GM21717 (cell line): ENCODE results near the gene ANTKMT.

Experiments used
- ATAC-seq: cut with Tn5 transposase; IDR thresholded peaks from one replicate; pipeline ENCODE4 v1.9.1; 2021; ENCODE audit warnings: mild to moderate bottlenecking, moderate library complexity; ENCODE audit not compliant: unreplicated experiment

The ANTKMT gene

DNA sequence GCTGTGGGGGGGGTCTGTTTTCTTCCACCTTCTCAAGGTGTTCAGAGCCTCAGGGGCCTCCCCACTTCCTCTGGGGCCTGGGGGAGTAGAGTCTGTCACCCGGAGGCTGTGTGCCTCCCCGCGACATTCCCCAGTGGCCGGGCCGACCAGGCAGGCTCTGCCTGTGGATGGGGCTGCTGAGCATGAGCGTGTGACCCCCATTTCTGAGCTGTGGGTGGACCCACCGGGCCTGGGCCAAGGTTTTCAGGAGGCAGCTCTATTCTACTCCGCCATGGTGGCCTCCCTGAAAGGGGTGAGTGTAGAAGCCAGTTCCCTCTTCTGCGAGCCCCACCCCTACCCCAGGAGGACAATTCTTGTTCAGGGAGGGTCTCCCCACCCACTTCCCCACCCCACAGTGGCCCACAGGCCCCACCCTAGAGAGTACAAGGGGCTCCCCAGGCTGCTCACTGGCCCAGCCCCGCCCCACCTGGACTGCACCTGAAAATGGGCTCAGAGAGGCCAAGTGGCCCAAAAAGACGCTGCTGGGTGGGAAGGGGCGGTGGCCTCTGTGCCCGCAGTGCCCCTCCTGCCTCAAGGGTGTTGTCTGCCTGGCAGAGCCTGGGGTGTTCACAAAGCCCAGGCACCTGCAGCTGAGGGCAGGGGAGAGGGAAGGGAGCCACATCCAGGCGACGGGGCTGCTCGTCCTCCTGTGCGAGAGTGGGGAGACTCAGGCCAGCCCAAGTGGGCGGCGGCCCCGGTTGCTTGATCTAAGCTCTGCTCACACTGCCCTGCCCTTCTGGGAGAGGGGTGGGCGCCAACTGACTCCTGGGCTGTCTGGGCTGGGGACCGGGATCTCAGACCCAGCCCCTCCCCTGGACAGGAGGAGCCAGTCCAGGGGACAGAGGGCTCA lies 40.9 kb downstream of the ANTKMT start:
- ATAC-seq: no peak

DNA sequence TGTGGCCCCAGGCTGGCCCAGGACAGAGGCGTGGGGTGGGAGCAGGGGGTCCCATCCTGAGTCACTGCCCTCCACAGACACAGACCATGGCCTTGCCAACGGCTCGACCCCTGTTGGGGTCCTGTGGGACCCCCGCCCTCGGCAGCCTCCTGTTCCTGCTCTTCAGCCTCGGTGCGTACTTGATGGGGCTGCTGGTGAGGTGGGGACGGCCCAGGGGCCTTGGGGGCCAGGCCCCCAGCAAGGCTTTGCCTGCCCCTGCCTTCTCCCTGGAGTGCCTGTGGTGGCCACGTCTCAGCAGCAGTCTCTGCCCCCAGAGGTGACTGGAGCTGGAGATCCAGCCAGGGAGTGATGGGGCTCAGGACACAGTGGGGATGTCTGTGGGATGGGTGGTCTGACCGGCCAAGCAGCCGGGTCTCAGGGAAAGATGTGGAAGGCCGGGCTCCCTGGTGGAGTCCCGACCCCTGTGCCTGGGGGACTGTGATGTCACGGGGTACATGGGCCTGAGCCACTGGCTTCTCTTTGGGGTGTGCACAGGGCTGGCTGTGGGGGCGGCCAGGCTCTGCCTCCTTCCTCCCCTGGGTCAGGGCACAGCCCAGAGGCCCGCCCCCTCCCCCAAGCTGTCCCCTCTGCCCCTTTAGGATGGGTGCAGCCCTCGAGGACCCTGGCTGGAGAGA lies 41.8 kb downstream of the ANTKMT start:
- ATAC-seq: no peak

DNA sequence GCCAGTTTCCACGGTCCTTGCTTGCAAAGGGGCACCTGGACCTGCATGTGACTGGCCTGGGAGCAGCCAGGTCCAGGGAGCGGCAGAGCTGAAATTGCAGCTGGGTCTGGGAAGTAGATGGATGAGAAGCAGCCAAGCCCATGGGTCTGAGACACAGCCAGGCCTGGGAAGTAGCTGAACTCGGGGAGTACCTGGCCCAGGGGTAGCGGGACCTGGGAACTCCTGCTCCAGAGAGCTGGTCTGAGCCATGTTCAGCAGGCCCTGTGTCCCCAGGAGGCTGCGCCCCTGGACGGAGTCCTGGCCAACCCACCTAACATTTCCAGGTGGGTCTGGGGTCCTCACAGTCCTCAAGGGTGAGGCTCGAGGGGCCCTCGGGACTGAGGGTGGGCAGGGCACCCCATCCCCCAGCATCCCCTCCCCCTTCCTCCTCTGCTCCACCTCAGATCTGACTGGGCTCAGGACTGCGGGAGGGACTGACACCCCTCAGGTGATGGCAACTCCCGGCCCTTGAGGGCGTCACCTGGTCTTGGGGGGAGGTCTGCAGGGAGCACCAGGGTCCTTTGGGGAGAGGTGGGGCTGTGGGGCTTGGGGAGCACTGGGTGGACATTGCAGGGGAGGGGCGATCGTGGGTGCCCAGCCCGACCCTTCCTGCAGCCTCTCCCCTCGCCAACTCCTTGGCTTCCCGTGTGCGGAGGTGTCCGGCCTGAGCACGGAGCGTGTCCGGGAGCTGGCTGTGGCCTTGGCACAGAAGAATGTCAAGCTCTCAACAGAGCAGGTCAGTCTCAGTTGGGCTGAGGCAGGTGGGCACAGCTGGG lies 42.6 kb downstream of the ANTKMT start:
- ATAC-seq: no peak

DNA sequence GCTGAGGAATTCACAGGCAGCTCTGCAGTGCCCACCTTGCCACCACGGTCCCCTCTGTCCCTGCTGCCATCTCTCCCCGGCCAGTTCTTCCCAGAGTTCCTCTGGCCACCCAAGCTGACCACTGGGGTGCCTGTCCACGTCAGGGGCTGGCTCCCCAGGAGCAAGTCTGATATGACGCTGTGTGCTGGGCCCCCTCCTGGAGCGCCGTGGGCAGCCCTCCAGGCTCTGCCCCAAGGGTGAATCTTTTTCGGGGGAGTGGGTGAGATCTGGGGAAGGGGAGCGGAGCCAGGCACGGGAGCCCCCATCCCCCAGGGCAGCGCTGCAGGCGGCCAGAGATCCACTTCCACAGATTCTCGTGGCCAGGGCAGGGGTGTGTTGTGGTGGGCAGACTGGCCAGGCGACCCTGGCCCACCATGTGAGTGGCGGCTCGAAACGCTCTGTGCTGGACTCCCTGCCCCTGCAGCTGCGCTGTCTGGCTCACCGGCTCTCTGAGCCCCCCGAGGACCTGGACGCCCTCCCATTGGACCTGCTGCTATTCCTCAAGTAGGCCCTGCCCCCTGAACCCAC lies 43.3 kb downstream of the ANTKMT start:
- ATAC-seq: no peak

DNA sequence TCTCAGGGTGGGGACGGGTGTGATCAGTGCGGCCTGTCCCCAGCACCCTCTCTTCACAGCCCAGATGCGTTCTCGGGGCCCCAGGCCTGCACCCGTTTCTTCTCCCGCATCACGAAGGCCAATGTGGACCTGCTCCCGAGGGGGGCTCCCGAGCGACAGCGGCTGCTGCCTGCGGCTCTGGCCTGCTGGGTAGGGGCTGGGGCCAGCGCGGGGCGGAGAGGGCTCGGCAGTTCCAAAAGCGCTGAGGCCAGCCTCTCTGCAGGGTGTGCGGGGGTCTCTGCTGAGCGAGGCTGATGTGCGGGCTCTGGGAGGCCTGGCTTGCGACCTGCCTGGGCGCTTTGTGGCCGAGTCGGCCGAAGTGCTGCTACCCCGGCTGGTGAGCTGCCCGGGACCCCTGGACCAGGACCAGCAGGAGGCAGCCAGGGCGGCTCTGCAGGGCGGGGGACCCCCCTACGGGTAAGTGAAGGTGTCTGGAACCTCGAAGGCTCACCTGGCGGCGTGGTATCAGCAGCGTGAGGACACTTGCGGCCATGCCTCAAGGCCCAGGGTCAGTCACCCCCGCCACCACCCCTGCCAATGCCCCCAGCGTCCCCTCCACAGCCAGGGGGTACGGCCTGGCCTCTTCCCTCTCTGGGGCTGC lies 44.0 kb downstream of the ANTKMT start:
- ATAC-seq: no peak

DNA sequence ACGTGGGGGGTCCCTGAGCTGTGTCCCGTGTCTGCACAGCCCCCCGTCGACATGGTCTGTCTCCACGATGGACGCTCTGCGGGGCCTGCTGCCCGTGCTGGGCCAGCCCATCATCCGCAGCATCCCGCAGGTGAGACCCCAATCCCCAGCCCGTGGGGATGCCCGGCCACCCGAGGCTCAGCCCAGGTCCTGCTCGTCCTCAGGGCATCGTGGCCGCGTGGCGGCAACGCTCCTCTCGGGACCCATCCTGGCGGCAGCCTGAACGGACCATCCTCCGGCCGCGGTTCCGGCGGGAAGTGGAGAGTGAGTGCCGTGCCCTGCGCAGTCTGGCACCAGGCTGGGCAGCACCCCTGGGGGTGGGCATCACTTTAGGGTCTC lies 44.5 kb downstream of the ANTKMT start:
- no peak for ATAC-seq

DNA sequence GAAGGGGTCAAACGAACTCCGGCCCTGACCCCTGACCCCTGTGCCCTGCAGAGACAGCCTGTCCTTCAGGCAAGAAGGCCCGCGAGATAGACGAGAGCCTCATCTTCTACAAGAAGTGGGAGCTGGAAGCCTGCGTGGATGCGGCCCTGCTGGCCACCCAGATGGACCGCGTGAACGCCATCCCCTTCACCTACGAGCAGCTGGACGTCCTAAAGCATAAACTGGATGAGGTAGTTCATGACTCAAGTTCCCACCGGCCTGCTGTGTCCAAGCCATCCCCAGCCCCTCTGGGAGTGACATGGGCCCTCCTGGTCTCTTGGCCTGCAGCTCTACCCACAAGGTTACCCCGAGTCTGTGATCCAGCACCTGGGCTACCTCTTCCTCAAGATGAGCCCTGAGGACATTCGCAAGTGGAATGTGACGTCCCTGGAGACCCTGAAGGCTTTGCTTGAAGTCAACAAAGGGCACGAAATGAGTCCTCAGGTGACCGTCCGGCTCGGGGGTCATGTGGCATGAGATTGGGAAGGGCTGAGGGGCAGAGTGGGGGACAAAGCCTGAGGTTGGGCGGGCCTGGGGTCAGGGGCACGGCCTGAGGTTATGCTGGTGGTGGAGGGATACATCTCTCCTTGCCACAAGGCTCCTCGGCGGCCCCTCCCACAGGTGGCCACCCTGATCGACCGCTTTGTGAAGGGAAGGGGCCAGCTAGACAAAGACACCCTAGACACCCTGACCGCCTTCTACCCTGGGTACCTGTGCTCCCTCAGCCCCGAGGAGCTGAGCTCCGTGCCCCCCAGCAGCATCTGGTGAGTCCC lies 45.3 kb downstream of the ANTKMT start:
- no peak for ATAC-seq

DNA sequence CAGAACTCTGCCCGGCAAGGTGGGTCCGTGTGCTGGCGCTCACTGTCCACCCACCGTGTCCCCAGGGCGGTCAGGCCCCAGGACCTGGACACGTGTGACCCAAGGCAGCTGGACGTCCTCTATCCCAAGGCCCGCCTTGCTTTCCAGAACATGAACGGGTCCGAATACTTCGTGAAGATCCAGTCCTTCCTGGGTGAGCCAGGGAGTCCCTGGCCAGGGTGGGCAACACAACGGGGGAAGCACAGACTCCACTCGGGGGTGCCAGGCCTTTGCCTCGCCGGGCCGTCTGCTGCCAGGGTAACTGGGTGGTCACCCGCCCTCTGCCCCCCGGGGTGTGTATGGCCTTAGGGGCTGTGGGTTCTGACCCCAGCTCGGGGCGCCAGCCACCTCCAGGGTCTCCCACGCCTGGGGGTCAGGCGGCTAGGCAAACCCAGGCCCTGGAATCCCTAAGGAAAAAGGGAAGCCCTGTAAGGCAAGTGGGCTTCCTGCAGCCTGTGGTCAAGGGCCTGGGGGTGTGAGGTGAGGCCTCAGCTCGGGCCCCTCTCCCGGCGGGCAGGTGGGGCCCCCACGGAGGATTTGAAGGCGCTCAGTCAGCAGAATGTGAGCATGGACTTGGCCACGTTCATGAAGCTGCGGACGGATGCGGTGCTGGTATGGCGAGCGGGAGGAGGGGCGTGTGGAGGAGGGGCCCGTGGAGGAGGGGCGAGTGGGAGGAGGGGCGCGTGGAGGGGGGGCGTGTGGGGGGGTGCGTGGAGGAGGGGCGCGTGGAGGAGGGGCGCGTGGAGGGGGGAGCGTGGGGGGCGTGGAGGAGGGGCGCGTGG lies 46.1 kb downstream of the ANTKMT start:
- no peak for ATAC-seq

DNA sequence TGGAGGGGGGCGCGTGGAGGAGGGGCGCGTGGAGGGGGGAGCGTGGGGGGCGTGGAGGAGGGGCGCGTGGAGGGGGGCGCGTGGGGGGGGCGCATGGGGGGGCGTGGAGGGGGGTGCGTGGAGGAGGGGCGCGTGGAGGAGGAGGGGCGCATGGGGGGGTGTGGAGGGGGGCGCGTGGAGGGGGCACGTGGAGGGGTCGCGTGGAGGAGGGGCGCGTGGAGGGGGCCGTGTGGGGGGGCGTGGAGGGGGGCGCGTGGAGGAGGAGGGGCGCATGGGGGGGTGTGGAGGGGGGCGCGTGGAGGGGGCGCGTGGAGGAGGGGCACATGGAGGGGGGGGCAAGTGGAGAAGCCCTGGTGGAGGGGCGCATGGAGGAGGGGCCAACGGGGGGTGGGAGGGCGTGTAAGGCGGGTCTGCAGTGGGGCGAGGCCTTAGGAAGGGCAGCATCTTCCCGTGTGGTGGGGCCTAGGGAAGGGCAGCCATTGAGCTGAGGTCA lies 46.8 kb downstream of the ANTKMT start:
- no peak for ATAC-seq

DNA sequence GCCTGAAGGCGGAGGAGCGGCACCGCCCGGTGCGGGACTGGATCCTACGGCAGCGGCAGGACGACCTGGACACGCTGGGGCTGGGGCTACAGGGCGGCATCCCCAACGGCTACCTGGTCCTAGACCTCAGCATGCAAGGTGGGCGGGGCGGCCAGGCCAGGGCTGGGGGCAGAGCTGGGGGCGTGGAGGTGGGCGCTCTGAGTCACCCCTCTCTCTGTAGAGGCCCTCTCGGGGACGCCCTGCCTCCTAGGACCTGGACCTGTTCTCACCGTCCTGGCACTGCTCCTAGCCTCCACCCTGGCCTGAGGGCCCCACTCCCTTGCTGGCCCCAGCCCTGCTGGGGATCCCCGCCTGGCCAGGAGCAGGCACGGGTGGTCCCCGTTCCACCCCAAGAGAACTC lies 47.5 kb downstream of the ANTKMT start:
- no peak for ATAC-seq

GRCh38 chr16:769184-769784 lies 48.3 kb downstream of the ANTKMT start:
- no peak for ATAC-seq

GRCh38 chr16:769934-770333 lies 49.0 kb downstream of the ANTKMT start:
- ATAC-seq: no peak

DNA sequence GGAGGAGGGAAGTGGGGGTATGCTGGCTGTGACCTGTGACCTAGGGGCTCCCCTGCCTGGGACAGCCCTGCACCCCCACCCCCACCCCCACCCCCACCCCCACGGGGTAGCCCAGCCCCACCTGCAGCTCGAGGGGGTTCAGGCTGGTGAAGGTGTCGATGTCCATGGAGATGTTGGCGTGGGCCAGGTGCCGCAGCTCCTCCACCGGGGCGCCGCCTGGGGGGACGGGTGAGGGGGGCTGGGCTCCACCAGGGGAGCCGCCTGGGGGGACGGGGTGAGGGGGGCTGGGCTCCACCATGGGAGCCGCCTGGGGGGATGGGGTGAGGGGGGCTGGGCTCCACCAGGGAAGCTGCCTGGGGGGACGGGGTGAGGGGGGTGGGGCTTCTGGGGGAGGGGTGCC lies 49.5 kb downstream of the ANTKMT start:
- no peak for ATAC-seq
